HG03575 (cell line): ENCODE results near the gene RGS18.
"Not testable (repeated sequence)": the region's sequence is repeated elsewhere in the genome, so short reads cannot be mapped to it uniquely, and the experiment has no call there.

Source experiments
- ATAC-seq: cut with Tn5 transposase; IDR thresholded peaks from one replicate; pipeline ENCODE4 v1.9.1; 2021; ENCODE audit not compliant: unreplicated experiment, insufficient number of reproducible peaks, low FRiP score; ENCODE audit errors: extremely low read depth

The RGS18 gene

DNA sequence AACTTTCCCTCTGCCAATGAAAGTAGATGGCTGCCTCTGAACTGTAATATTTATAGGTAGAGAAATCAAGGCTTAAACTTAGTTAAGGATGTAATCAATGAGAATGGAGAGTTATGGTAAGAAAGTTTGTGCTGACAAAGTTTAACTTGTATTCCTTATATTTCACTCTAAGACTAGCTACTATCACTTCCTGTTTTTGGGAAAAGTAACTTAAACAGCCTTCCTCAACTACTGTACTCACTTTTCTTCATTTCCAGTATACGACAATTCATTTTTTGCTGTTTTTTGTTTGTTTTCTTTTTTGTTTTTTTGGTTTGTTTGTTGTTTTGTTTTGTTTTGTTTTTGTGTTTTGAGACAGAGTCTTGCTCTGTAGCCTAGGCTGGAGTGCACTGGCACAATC lies 3.7 kb downstream of the RGS18 start:
- ATAC-seq: no peak

DNA sequence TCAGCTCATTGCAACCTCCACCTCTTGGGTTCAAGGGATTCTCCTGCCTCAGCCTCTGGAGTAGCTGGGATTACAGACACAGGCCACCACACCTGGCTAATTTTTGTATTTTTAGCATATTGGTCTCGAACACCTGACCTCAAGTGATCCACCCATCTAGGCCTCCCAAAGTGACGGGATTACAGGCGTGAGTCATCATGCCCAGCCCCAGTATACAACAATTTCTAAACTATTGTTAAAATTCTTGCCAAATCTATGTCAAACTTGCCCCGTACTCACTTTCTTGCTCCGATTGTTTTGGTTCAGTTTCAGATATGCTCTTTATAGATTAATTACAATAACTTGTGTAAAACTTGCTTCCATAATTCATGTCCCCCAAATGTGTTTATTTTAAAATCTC lies 4.1 kb downstream of the RGS18 start:
- ATAC-seq: no peak

DNA sequence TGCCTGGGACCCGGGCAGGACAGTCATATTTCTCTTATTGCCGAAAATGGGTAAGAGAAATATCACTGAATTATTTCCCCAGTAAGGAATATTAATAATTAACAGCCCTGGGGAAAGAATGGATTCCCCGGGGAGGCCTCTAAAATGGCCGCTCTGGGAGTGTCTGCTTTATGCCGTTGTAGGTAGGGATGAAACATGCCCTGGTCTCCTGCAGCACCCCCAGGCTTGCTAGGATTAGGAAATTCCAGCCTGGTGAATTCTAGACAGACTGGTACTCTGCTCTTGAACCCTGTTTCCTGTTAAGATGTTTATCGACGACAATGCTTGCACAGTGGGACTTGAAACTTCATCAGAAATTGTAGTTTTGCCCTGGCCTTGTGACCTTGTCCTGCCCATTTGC lies 6.7 kb downstream of the RGS18 start:
- ATAC-seq: not testable (repeated sequence)

DNA sequence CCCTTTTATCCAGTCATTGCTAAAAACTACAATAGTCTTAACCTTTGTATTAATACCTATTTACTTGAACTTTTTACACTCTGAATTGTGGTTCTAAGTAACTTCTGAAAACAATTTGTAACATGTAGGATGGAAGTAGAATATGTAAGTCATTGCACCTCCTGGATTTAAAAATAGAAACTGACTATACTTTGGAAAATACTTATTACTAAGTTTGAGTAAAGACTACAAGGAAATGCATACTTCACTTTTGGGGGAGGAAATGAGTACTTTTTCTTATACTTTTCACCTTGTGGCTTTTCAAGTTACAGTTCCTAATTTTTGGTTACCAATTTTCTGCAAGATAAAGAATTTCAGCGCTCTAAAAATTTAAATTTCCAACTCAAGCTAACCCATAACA lies 8.7 kb downstream of the RGS18 start:
- no peak for ATAC-seq

DNA sequence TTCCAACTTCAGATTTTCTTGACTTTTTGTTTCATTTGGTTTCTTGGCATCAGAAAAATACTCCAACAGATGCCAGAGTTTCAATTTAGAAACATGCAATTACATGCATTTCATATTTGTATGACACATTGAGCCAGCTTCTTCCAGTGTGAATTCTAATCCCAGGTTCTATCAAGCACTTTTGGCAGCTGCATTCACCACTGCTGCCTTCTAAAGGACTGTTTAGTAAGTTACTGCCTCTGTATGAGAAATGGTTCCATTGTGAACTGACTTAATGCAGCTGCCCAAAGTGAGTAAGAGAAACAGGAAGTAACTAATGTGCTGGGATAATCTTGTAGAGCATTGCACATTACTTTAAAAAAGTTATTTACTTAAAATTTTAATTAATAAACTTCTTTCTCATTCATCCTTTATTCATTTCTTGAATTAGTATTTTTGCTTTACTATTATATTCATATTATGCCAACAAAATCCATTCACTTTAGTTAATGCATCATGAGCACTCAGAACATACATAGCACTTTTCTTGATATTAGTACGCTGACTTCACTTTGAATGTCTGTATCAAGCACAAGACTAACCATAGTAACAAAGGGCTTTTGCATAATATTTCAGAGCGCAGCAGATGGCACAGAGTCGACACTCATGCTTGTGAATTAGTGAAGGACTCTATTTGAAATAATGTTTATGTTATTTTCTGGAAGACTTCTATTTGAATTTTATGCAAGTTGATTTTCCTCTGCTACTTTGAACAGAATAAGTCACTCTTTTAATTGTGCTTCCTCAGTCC lies 9.8 kb downstream of the RGS18 start:
- ATAC-seq: no peak

DNA sequence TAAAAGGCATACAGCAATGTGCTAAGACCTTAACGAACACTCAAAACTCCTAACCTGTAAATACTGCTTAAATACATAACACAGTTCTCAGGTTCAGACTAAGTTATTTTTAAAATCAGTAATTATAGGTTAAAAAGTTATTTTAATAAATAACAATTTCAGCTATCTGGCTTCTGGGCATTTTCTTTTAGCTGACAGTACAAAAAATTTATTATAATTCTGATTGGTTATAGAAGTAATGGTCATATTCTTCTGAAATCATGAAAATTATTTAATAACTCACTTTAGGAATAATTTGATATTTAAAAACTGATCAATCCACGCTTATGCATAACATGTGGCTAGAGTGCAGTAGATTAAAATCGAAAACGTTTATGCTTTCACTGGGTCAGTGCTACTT lies 10.7 kb downstream of the RGS18 start:
- no peak for ATAC-seq

DNA sequence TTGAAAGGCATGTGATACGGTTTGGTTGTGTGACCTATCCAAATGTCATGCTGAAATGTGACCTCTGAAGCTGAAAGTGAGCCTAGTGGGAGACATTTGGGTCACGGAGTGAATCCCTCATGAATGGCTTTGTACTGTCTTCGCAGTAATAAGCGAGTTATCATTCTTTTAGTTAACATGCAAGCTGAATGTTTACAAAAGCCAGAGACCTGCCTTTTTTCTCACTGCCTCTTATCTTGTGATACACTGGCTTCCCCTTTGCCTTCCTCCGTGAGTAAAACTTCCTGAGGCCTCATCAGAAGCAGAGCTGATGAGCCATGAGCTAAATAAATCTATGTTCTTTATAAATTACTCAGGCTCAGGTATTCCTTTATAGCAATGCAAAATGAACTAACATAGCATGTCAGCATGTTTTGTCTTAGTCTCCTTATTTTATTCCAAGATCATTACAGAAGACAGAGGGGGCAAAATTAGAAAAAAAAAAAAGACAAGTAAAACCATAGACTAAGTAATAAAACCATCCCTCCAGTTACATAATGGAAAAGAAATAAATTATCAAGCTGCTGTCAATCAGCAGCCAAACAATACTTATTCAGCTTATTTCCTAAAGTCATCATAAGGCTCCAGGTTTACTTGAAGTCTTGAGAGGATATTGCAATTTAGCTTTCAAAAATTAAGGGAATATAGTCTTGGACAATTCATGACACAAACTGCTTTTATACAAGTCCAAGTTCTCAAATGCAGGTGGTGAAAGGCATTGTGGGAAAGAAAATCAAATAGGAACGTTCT lies 12.1 kb downstream of the RGS18 start:
- no peak for ATAC-seq

DNA sequence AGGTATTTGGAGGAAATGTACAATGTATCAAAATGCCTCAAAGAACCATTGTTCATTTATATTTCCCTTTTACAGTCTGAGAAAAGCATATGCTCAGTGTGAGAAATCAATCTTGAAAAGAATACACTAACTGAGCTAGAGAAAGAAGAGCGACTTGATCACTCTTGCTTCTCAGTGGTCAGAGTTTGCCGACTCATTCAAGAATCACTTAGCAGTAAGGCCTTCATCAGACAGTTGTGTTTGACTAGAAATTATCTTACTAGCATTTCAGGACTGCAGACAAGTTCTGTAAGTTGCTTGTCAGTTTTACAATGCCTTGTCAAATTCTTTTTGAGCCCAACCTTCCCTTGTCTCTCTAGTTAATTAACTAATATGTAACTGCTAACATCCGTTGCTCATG lies 12.9 kb downstream of the RGS18 start:
- no peak for ATAC-seq

DNA sequence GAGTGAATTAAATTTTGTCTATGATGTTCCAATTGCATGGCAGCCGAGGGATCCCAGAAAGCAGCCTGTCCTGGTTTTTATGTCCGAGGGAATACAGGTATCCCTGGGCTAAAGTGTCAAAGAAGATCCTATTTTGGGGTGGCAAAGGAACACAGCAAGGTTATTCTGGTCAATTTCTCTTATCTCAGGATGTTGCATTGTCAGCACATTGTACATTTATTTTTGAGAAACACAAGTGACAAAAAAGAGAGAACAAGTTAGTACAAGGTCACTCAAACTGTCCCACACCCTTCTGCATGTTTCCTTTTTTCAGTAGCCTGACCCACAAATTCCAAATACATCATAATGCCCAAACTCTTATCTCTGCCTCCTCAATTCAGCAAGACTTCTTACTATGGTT lies 17.7 kb downstream of the RGS18 start:
- no peak for ATAC-seq

DNA sequence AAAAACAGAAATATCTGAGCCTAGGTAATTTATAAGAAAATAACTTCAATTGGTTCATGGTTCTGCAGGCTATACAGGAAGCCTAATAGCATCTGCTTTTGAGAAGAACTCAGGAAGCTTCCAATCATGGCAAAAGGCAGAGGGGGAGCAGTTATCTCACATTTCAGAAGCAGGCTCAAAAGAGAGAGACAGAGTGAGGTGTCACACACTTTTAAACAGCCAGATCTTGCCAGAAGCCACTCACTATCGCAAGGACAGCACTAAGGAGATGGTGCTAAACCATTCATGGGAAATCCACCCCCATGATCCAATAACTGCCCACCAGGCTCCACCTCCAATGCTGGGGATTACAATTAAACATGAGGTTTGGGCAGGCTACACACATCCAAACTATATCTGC lies 25.5 kb downstream of the RGS18 start:
- no peak for ATAC-seq

DNA sequence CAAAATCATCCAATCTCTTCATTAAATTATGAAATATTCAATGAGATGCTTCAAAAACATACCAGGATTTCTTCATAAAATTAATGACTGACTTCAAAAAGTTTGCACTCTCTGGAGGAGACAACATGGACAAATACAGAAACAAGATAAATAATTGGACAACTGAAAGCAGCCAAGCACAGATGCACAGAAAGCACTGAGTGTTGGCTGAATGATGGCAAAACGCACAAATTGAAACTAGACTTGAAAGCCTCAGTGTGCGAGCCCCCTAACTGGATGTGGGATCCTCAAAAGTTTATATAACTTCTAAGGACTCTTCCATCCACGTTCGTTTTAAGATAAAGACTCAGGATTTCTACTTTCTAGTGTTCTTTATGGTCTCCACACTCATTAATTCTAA lies 27.9 kb downstream of the RGS18 start:
- no peak for ATAC-seq

DNA sequence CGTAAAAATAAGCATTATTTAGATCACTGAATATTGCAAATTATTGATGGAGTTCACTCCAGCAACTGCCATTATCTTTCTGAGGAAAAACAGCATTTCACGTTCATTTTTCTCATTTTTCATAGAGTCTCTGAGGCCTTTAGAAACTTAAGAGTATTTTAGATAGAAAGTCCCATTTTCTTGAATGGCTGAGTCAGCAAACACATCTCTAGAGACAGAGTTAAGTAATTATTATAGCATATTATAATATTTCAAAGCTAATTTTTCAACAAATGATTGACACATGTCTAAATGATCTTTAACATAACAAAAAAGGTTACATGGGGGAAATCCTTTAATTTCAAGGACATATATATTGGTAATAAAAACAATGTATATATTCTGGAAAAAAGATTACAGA lies 31.8 kb downstream of the RGS18 start:
- ATAC-seq: no peak

DNA sequence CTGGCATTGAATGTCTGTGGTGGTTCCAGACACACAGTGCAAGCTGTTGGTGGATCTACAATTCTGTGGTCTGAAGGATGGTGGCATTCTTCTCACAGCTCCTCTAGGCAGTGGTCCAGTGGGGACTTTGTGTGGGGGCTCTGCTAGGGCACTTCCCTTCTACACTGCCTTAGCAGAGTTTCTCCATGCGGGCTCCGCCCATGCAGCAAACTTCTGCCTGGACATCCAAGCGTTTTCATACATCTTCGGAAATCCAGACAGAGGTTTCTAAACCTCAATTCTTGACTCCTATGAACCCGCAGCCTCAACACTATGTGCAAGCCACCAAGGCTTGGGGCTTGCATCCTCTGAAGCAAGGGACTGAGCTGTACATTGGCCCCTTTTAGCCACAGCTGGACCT lies 43.0 kb downstream of the RGS18 start:
- no peak for ATAC-seq

DNA sequence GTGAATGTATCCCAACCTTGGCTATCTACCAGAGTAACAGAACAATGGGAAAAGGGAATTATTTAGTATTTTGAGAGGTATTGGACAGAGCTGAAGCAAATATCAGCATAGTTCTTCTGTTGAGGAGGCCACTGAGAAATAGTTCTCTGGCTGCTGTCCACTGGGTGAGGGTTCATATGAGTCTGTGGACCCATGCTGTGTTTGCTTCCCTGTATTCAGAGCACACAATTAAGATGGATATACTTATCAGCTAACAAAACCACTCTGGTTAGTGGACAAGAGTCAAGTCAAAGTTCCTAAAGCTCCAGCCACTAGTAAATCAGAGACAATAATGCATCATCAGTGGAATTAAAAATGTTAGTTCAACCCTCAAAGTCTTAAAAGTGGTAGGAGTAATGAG lies 66.1 kb downstream of the RGS18 start:
- ATAC-seq: no peak

DNA sequence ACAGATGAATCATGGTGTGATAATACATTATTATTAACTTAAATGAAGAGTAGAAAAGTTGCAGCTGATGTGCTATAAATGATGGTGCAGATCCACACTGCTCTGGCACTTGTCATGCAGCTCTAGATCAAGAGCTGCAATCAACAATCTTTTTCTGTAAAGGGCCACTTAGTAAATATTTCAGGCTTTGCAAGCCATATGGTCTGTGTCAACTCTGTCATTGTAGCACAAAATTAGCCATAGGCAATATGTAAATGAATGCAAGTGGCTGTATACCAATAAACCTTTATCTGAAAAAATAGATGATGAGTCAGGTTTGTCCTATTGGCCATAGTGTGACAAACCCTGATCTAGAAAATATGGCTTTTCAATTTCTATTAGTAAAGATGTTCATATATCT lies 66.6 kb downstream of the RGS18 start:
- ATAC-seq: no peak

DNA sequence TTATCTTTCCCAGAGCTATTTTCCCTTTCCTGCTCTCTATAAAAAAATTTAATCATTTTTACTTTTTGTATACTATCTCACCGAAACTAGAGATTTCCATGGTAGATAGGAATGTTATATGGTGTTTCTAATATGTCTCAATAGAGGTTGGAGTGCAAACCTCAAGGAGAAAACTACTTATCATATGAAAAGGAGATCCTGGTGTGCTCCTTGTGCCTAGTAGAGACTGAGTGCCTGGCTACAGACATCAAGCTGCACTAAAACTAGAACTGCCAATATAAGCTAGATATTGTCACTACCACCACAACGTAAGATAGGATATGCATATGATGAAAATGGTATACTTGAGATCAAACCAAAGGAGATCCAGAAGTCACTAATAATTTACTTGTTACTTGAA lies 67.0 kb downstream of the RGS18 start:
- no peak for ATAC-seq

DNA sequence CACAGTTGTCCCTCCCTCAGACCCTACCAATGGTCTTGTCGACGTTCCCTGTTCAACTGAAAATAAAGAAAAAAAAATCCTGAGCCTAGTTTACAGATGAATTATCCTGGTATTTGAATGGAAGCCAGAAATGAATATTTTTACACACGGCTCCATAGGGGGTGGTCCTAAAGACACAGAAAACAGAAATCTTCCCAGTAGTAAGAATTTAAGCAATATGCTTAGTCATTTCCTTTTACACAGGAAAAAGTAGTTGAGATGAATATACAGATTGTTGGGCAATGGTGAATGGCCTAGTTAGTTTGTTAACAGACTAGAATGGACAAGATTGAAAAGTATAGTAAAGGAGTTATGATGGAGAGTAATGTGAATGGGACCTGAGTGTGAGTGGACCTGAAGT lies 67.4 kb downstream of the RGS18 start:
- no peak for ATAC-seq

DNA sequence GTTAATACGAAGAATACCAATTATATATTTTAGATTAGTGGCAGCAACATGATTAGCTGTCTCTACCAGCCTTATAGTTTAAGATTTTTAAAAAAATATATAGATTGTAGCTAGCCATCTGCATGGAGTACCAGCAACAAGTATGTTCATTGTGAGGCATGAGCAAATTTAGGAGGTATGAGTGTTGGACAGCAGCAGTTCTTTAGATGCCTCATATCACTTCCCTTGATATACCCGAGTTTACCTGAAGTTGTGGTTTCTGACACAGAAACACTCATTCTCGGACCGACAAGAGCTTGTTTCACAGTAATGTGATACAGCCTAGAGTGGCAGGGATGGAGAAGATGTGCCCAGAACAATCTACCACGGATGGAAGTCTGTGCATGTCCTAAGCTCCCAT lies 69.1 kb downstream of the RGS18 start:
- ATAC-seq: no peak

DNA sequence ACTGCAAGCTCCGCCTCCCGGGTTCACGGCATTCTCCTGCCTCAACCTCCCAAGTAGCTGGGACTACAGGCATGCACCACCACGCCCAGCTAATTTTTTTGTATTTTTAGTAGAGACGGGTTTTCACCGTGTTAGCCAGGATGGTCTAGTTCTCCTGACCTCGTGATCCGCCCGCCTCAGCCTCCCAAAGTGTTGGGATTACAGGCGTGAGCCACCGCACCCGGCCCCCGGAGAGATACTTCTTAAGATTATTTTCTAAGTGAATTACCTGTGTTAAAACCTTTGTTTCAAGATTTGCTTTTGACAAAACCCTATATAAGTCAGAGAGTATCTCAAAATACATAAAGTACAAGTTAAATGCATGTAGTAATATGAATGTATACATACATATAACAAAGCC lies 69.7 kb downstream of the RGS18 start:
- not testable (repeated sequence) for ATAC-seq

DNA sequence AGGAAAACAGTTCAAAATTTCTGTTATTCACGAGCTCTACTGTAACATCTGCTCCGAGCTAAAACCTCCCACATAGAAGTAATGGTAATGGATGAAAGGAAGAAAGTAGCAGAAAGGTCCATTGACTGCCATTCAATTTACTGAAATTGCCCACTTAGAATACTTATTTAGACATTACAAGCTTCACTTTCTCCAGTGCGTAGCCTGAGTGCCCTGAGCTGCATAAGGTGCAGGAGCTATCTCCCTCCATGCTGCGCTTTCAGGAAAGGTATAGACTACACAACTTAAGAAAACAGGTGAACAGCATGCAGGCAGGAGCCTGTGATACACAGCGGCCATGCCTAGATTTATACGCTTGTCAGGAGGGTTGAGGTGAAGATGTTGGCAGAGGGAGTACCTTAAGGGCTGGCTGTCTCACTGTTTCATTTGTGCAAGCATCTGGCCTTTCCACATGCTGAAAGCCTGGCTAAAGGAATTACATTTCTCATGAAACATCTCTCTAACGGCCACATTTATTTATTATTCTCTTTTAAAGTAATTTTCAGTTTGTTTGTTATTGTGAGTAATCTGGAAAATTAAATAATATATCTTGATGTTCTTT lies 74.7 kb downstream of the RGS18 start:
- ATAC-seq: no peak
